ENCODE measurements around the gene C1QTNF9B.
"Not testable (repeated sequence)": the region's sequence is repeated elsewhere in the genome, so short reads cannot be mapped to it uniquely, and the experiment has no call there.

Gene C1QTNF9B

GRCh38 chr13:23893791-23894190 lies 3.5 kb downstream of the C1QTNF9B start:
- DNase-seq (ENCODE audit: low read depth in 2 of 2) = not testable (repeated sequence)

GRCh38 chr13:23889615-23890607 lies 7.4 kb downstream of the C1QTNF9B start:
- no peak for DNase-seq (ENCODE audit: low read depth in 2 of 2)

GRCh38 chr13:23888658-23889614 lies 8.4 kb downstream of the C1QTNF9B start, which contains the start of gene MIPEP:
TSS of gene MIPEP (minus strand) at chr13:23889400. CDS start at chr13:23889320, 80 bp downstream.
- DNase-seq (ENCODE audit: low read depth in 2 of 2) = peak; percentile 86 to 87

GRCh38 chr13:23884361-23884760 lies 12.9 kb downstream of the C1QTNF9B start:
- DNase-seq (ENCODE audit: low read depth in 2 of 2) = not testable (repeated sequence)

GRCh38 chr13:23883255-23883654 lies 14.0 kb downstream of the C1QTNF9B start:
- no peak for DNase-seq (ENCODE audit: low read depth in 2 of 2)

GRCh38 chr13:23881402-23881800 lies 15.9 kb downstream of the C1QTNF9B start:
- not testable (repeated sequence) for DNase-seq (ENCODE audit: low read depth in 2 of 2)

- not testable (repeated sequence) for DNase-seq (ENCODE audit: low read depth in 2 of 2)
Observed at GRCh38 chr13:23880493-23881401, 16.6 kb downstream of the C1QTNF9B start.

GRCh38 chr13:23877286-23877685 lies 20.0 kb downstream of the C1QTNF9B start:
- no peak for DNase-seq (ENCODE audit: low read depth in 2 of 2)

GRCh38 chr13:23876265-23876664 lies 21.0 kb downstream of the C1QTNF9B start:
- no peak for DNase-seq (ENCODE audit: low read depth in 2 of 2)

- no peak for DNase-seq (ENCODE audit: low read depth in 2 of 2)
Observed at GRCh38 chr13:23871616-23872220, 25.6 kb downstream of the C1QTNF9B start.

GRCh38 chr13:23870356-23871140 lies 26.8 kb downstream of the C1QTNF9B start:
- DNase-seq (ENCODE audit: low read depth in 2 of 2) = no peak

GRCh38 chr13:23868521-23868920 lies 28.8 kb downstream of the C1QTNF9B start:
- DNase-seq (ENCODE audit: low read depth in 2 of 2) = no peak

- no peak for DNase-seq (ENCODE audit: low read depth in 2 of 2)
Observed at GRCh38 chr13:23867027-23867491, 30.2 kb downstream of the C1QTNF9B start.

- no peak for DNase-seq (ENCODE audit: low read depth in 2 of 2)
Observed at GRCh38 chr13:23866420-23867026, 30.8 kb downstream of the C1QTNF9B start.

GRCh38 chr13:23865906-23866305 lies 31.4 kb downstream of the C1QTNF9B start:
- DNase-seq (ENCODE audit: low read depth in 2 of 2) = no peak

- no peak for DNase-seq (ENCODE audit: low read depth in 2 of 2)
Observed at GRCh38 chr13:23865026-23865425, 32.3 kb downstream of the C1QTNF9B start.

- no peak for DNase-seq (ENCODE audit: low read depth in 2 of 2)
Observed at GRCh38 chr13:23861310-23861709, 36.0 kb downstream of the C1QTNF9B start.

- no peak for DNase-seq (ENCODE audit: low read depth in 2 of 2)
Observed at GRCh38 chr13:23859904-23860303, 37.4 kb downstream of the C1QTNF9B start.

- DNase-seq (ENCODE audit: low read depth in 2 of 2) = no peak
Observed at GRCh38 chr13:23859455-23859854, 37.8 kb downstream of the C1QTNF9B start.

All from stimulated activated CD4-positive, alpha-beta T cell treated with anti-CD3 and anti-CD28 coated beads, Interleukin-12 subunit alpha, Interleukin-12 subunit beta, amount 100 ng/mL, for 24 hours (primary cell).